Gastroesophageal sphincter (tissue), 4 donors: Measurements from ENCODE around the gene VPS25. TPM values are rescaled to one million over a fixed set of nuclear protein-coding genes. Genes with fewer than 3 reads are reported as not detected.

ENCODE experiments used
- ATAC-seq: fragments of 150-250 bp; one replicate; pipeline ENCODE4 v1.9.1; 2016; ENCODE audit warnings: mild to moderate bottlenecking, moderate library complexity
- H3K27ac ChIP-seq, 4 donors: fragments of 200-600 bp; sonication (generic) in 3 of 4; 1 replicate in 3 of 4; 2 replicates in 1 of 4; pipeline ENCODE4 v1.5.1; 2016 to 2019
- H3K27me3 ChIP-seq: fragments of 200-600 bp; sonication (generic); one replicate; pipeline ENCODE4 v1.5.1; 2019
- H3K36me3 ChIP-seq, 2 donors: fragments of 200-600 bp; sonication (generic); one replicate each; pipeline ENCODE4 v1.5.1; 2019; ENCODE audit warnings: control low read depth in 1 of 2
- H3K4me1 ChIP-seq, 3 donors: fragments of 200-600 bp; sonication (generic); 1 replicate in 2 of 3; 2 replicates in 1 of 3; pipeline ENCODE4 v1.5.1; 2016 to 2019; ENCODE audit warnings: control low read depth in 2 of 3
- H3K4me3 ChIP-seq, 2 donors: fragments of 200-600 bp; sonication (generic); one replicate each; pipeline ENCODE4 v1.5.1; 2019; ENCODE audit warnings: mild to moderate bottlenecking in 1 of 2, moderate library complexity in 1 of 2
- H3K9me3 ChIP-seq, 3 donors: fragments of 200-600 bp; sonication (generic); one replicate each; pipeline ENCODE4 v1.5.1; 2017 to 2019; ENCODE audit warnings: control low read depth in 2 of 3
- EP300 ChIP-seq: sonication (generic); formaldehyde crosslinking; IDR thresholded peaks from one replicate; pipeline ENCODE4 v1.6.1; 2017; ENCODE audit warnings: antibody characterized with exemption, mild to moderate bottlenecking
- POLR2A ChIP-seq, 2 donors: fragments of 450-650 bp; IDR thresholded peaks; one replicate each; pipeline ENCODE4 v1.6.1; 2017; ENCODE audit warnings: antibody characterized with exemption in 2 of 2, mild to moderate bottlenecking in 2 of 2, moderate library complexity in 1 of 2
- POLR2AphosphoS5 ChIP-seq: sonication (generic); formaldehyde crosslinking; IDR thresholded peaks from one replicate; pipeline ENCODE4 v1.6.1; 2017; ENCODE audit warnings: antibody characterized with exemption
- WGBS, 2 donors: methylation state at CpG; one replicate each; pipeline ENCODE4 v1.1.5; 2018; ENCODE audit warnings: low coverage in 1 of 2; 5-methylcytosine and 5-hydroxymethylcytosine counted together
- small RNA-seq, 4 donors: library from RNA; depleted of rRNA; stranded (forward); fragments of <200 nt; gene quantifications; one replicate each; pipeline ENCODE3, GENCODE V24; 2016
- total RNA-seq, 4 donors: library from RNA; depleted of rRNA; stranded (reverse); fragments of >200 nt; gene quantifications; one replicate each; pipeline ENCODE4 v1.1.0, GENCODE V29; 2016
- TF ChIP-seq, protein P1 (sequence below), 4 experiments: fragments of 200-600 bp in 2 of 4; fragments of 450-650 bp in 2 of 4; sonication (generic) in 1 of 4; IDR thresholded peaks; one replicate each; pipeline ENCODE4 v1.5.1; 2017 to 2019; ENCODE audit warnings: antibody characterized with exemption in 4 of 4, mild to moderate bottlenecking in 2 of 4, moderate library complexity in 2 of 4

VPS25 gene
- total RNA-seq, 4 donors from 2014 or later, result 43.1 to 64.0 (median 44.8) TPM

- Histone ChIP-seq H3K4me1 (peaks cover 0 to 28% (median 13%) of the 10 kb centered on the region in 3 donors), H3K27ac (no peak overlapping the region), H3K27me3 (no peaks in the 10 kb centered on the region), H3K4me3 (no peak overlapping the region), H3K36me3 (peaks cover 0 to 64% of the 10 kb centered on the region in 2 donors), H3K9me3 (no peaks in the 10 kb centered on the region)
- ATAC-seq, result no peak
- WGBS, 2 donors, result 80 to 85% methylated on average over 5 to 6 of the region's 7 CpGs
- TF ChIP-seq POLR2A (IDR thresholded peaks at IDR 0.05) (no peak), EP300 (no peak), POLR2AphosphoS5 (no peak)
- TF ChIP-seq, protein P1, sequence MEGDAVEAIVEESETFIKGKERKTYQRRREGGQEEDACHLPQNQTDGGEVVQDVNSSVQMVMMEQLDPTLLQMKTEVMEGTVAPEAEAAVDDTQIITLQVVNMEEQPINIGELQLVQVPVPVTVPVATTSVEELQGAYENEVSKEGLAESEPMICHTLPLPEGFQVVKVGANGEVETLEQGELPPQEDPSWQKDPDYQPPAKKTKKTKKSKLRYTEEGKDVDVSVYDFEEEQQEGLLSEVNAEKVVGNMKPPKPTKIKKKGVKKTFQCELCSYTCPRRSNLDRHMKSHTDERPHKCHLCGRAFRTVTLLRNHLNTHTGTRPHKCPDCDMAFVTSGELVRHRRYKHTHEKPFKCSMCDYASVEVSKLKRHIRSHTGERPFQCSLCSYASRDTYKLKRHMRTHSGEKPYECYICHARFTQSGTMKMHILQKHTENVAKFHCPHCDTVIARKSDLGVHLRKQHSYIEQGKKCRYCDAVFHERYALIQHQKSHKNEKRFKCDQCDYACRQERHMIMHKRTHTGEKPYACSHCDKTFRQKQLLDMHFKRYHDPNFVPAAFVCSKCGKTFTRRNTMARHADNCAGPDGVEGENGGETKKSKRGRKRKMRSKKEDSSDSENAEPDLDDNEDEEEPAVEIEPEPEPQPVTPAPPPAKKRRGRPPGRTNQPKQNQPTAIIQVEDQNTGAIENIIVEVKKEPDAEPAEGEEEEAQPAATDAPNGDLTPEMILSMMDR (IDR thresholded peaks at IDR 0.05), result no peak
Observed at GRCh38 chr17:42821176-42821575, 47.9 kb downstream of the VPS25 start.

DNA sequence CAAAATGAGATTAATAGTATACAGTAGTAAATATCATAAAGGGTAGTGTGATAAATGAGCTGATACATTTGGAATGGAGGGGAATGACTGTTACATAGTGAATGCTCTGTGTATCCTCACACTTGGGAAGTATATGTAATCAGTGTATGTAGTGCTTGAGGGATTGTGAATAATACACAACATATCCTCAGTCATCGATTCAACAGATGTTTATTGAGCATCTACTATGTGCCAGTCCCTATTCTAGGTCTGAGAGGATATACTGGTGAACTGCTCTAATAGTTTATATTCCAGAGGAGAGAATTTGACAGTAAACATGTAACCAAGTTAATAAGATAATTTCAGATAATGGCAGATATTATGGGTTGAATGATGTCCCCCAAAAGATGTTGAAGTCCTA, 54.2 kb downstream of the VPS25 start:
- TF ChIP-seq EP300, result no peak
- TF ChIP-seq, protein P1 (IDR thresholded peaks at IDR 0.05), result no peak
- no peak for TF ChIP-seq POLR2A (IDR thresholded peaks at IDR 0.05)
- TF ChIP-seq POLR2AphosphoS5, result no peak
- Histone ChIP-seq H3K4me1 (peaks cover 0 to 23% (median 14%) of the 10 kb centered on the region in 3 donors), H3K36me3 (peaks cover 0 to under 1% of the 10 kb centered on the region in 2 donors), H3K4me3 (no peak overlapping the region), H3K9me3 (no peaks in the 10 kb centered on the region), H3K27me3 (no peaks in the 10 kb centered on the region), H3K27ac (no peak overlapping the region)
- 76 to 100% methylated on average over 1 of the region's 1 CpG for WGBS, 2 donors
- ATAC-seq, result no peak

Small RNAs within 50 kb of the gene (small RNA-seq; reads per million reads assigned to genes)
- 0 reads per million in 4 donors for gene HMGN2P15
- 0 reads per million in 4 donors for gene MIR6781

Other genes starting within 250 kb of the VPS25 start
- gene NAGLU, start 237.2 kb upstream of the VPS25 start, total RNA-seq, result 10 to 100 TPM; 31.9 to 46.9 (median 35.7) TPM
- 1 to 10 TPM in 1 of 4 donors, under 1 TPM in 3; 0.39 to 1.4 (median 0.69) TPM for gene HSD17B1, start 220.5 kb upstream of the VPS25 start, total RNA-seq
- 10 to 100 TPM; 16.8 to 25.8 (median 19.9) TPM for gene COASY, start 211.3 kb upstream of the VPS25 start, total RNA-seq
- gene MLX, start 206.3 kb upstream of the VPS25 start, total RNA-seq, result 10 to 100 TPM; 24.4 to 33.9 (median 26.0) TPM
- 1 to 10 TPM; 4.0 to 6.8 (median 4.8) TPM for gene PSMC3IP, start 195.7 kb upstream of the VPS25 start, total RNA-seq
- 10 to 100 TPM; 50.6 to 65.8 (median 54.4) TPM for gene RETREG3, start 164.1 kb upstream of the VPS25 start, total RNA-seq
- 10 to 100 TPM; 21.8 to 56.6 (median 40.6) TPM for gene TUBG1, start 163.8 kb upstream of the VPS25 start, total RNA-seq
- 10 to 100 TPM; 19.7 to 57.3 (median 33.7) TPM for gene TUBG2, start 114.2 kb upstream of the VPS25 start, total RNA-seq
- gene PLEKHH3, start 96.5 kb upstream of the VPS25 start, total RNA-seq, result 10 to 100 TPM; 13.7 to 40.8 (median 23.4) TPM
- 1 to 10 TPM; 1.0 to 4.6 (median 1.5) TPM for gene CCR10, start 91.6 kb upstream of the VPS25 start, total RNA-seq
- 10 to 100 TPM in 1 of 4 donors, 1 to 10 TPM in 3; 1.7 to 14.5 (median 9.1) TPM for gene CNTNAP1, start 90.9 kb upstream of the VPS25 start, total RNA-seq
- gene EZH1, start 28.4 kb upstream of the VPS25 start, total RNA-seq, result 10 to 100 TPM; 57.2 to 90.4 (median 59.7) TPM
- 10 to 100 TPM in 3 of 4 donors, 1 to 10 TPM in 1; 4.0 to 27.4 (median 21.5) TPM for gene RAMP2, start 12.2 kb upstream of the VPS25 start, total RNA-seq
- gene WNK4, start 7.2 kb downstream of the VPS25 start, total RNA-seq, result 1 to 10 TPM in 3 of 4 donors, under 1 TPM in 1; 0.78 to 6.7 (median 1.6) TPM
- gene COA3, start 25.3 kb downstream of the VPS25 start, total RNA-seq, result 10 to 100 TPM; 55.3 to 81.4 (median 66.8) TPM
- gene CNTD1, start 25.4 kb downstream of the VPS25 start, total RNA-seq, result under 1 TPM in 3 of 4 donors, not detected in 1; 0.20 to 0.93 (median 0.78) TPM
- gene BECN1, start 50.8 kb downstream of the VPS25 start, total RNA-seq, result 100 to 1,000 TPM; 143 to 185 (median 155) TPM
- gene PSME3, start 59.9 kb downstream of the VPS25 start, total RNA-seq, result 100 to 1,000 TPM in 1 of 4 donors, 10 to 100 TPM in 3; 60.7 to 109 (median 82.0) TPM
- gene AOC2, start 71.1 kb downstream of the VPS25 start, total RNA-seq, result 1 to 10 TPM in 3 of 4 donors, under 1 TPM in 1; 0.81 to 1.7 (median 1.4) TPM
- gene AOC3, start 77.8 kb downstream of the VPS25 start, total RNA-seq, result 100 to 1,000 TPM in 2 of 4 donors, 10 to 100 TPM in 2; 48.3 to 196 (median 108) TPM
- gene G6PC1, start 127.3 kb downstream of the VPS25 start, total RNA-seq, result not detected
- 10 to 100 TPM; 10.9 to 39.5 (median 26.3) TPM for gene AARSD1, start 191.0 kb downstream of the VPS25 start, total RNA-seq
- gene PTGES3L, start 206.6 kb downstream of the VPS25 start, total RNA-seq, result 10 to 100 TPM in 2 of 4 donors, 1 to 10 TPM in 2; 5.5 to 19.6 (median 10.1) TPM
- gene RUNDC1, start 207.1 kb downstream of the VPS25 start, total RNA-seq, result 10 to 100 TPM; 16.4 to 20.9 (median 19.4) TPM
- 1,000 to 10,000 TPM in 3 of 4 donors, 100 to 1,000 TPM in 1; 854 to 1,510 (median 1,196) TPM for gene RPL27, start 225.0 kb downstream of the VPS25 start, total RNA-seq
- gene IFI35, start 233.3 kb downstream of the VPS25 start, total RNA-seq, result 10 to 100 TPM; 17.1 to 27.9 (median 22.9) TPM
- gene VAT1, start 248.9 kb downstream of the VPS25 start, total RNA-seq, result 100 to 1,000 TPM in 3 of 4 donors, 10 to 100 TPM in 1; 89.2 to 187 (median 139) TPM